ENCODE measurements around the gene CCDC191. TPM values are rescaled to one million over a fixed set of nuclear protein-coding genes. Genes with fewer than 3 reads are reported as not detected.

CCDC191 gene
- polyA plus RNA-seq, 2 of the 4 experiments (the other 2 are of a cell fraction): 2.5 to 5.0 TPM

DNA sequence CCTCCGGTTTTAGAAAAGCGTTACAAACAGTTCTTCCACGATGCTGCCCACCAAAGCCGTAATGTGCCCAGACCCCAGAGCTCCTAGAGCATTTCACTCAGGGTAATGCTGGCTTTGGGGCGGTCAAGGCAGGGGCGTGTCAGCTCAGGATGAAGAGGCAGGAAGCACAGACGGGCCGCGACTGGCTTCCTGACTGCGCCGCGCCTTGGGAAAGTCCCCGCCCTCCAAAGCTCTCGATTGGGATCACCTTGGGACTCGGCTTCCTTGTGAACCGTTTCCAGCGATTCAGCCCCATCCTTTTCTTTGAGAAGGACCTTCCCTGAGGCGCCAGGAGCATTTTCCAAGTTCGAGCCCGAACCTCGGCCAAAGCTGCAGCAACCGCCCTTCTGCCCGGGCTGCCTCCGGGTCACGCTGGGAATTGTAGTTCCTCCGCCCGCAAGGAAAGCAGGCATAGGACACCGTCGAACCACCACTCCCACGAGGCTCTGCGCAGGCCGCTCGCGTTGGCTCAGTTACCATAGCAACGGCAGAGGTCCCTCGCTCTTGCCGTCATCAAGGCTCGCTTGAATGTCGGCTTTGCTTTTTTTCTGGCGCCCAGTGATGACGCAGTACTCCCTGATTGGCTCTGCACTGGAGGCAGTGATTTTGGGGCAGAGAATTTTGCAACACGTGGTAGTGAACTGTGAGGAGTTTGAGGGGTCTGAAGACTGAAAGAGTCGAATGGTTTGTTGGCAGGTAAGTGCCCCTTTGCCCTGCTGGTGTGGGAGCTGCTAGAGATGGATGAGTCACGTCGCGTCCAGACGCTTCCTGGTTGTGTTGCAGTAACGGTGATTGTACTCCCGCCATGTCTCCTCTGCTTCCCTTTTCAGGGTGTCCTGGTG lies at the start of gene CCDC191, which contains the start of gene QTRT2 (continued):
- no peak for TF ChIP-seq HEYL (CRISPR knock-in tag; IDR thresholded peaks at IDR 0.05)
- peak; percentile 31 to 81; a peak in 2 of 4 replicates for TF ChIP-seq CEBPB (IDR thresholded peaks at IDR 0.05)
- no peak for TF ChIP-seq CBX8 (IDR thresholded peaks at IDR 0.05)
- TF ChIP-seq ESRRA (IDR thresholded peaks at IDR 0.05; ENCODE audit: borderline replicate concordance, low read length): no peak
- peak; percentile 13; the same call in 1 of the 2 replicates for TF ChIP-seq KDM1A (IDR thresholded peaks at IDR 0.05; ENCODE audit: low read depth)
- peak; percentile 71 for TF ChIP-seq MAFK (IDR thresholded peaks at IDR 0.05; ENCODE audit: partially characterized antibody)
- TF ChIP-seq HOXA7 (CRISPR knock-in tag; IDR thresholded peaks at IDR 0.05): no peak
- TF ChIP-seq CHD4 (IDR thresholded peaks at IDR 0.05; ENCODE audit: borderline replicate concordance): no peak
- no peak for TF ChIP-seq FOXS1 (CRISPR knock-in tag; IDR thresholded peaks at IDR 0.05)
- no peak for TF ChIP-seq EHMT2 (IDR thresholded peaks at IDR 0.05; ENCODE audit: low read depth)
- TF ChIP-seq HOXB5 (CRISPR knock-in tag; IDR thresholded peaks at IDR 0.05): no peak
- TF ChIP-seq BHLHE40 (IDR thresholded peaks at IDR 0.05; ENCODE audit: low read depth, low read length): no peak
- TF ChIP-seq KDM5A (IDR thresholded peaks at IDR 0.05): peak; percentile 80
- no peak for TF ChIP-seq GATA3 (IDR thresholded peaks at IDR 0.05; ENCODE audit: borderline replicate concordance)
- TF ChIP-seq JUN (IDR thresholded peaks at IDR 0.05): peak; percentile 56 to 71; a peak in 3 of 5 replicates
- TF ChIP-seq FOSL2 (IDR thresholded peaks at IDR 0.05): no peak
- peak; percentile 79 for TF ChIP-seq FOSL2 (CRISPR knock-in tag; IDR thresholded peaks at IDR 0.05)
- TF ChIP-seq FOSB (CRISPR knock-in tag; IDR thresholded peaks at IDR 0.05): no peak
- no peak for TF ChIP-seq POLR2AphosphoS2 (conservative IDR thresholded peaks at IDR 0.05; ENCODE audit: low read length)
- no peak for TF ChIP-seq NR3C1 (IDR thresholded peaks at IDR 0.05)
- TF ChIP-seq ZSCAN20 (CRISPR knock-in tag; IDR thresholded peaks at IDR 0.05): no peak
- TF ChIP-seq PBX3 (IDR thresholded peaks at IDR 0.05): no peak
- TF ChIP-seq RAD21 (conservative IDR thresholded peaks at IDR 0.05 in 1 of 2, IDR thresholded peaks at IDR 0.05 in 1 of 2): no peak
- peak; percentile 17 for TF ChIP-seq CHD2 (IDR thresholded peaks at IDR 0.05; ENCODE audit: low read length, partially characterized antibody)
- TF ChIP-seq ELK1 (IDR thresholded peaks at IDR 0.05; ENCODE audit: low read depth, low read length): no peak
- no peak for TF ChIP-seq JUNB (IDR thresholded peaks at IDR 0.05)
- no peak for TF ChIP-seq HOXB13 (CRISPR knock-in tag; IDR thresholded peaks at IDR 0.05; ENCODE audit: low read depth)
- no peak for TF ChIP-seq ZNF302 (CRISPR knock-in tag; IDR thresholded peaks at IDR 0.05)
- TF ChIP-seq EHF (CRISPR knock-in tag; IDR thresholded peaks at IDR 0.05): no peak
- peak; percentile 98 for TF ChIP-seq MAX (IDR thresholded peaks at IDR 0.05)
- TF ChIP-seq TFCP2L1 (CRISPR knock-in tag; IDR thresholded peaks at IDR 0.05): no peak
- TF ChIP-seq, protein P1, sequence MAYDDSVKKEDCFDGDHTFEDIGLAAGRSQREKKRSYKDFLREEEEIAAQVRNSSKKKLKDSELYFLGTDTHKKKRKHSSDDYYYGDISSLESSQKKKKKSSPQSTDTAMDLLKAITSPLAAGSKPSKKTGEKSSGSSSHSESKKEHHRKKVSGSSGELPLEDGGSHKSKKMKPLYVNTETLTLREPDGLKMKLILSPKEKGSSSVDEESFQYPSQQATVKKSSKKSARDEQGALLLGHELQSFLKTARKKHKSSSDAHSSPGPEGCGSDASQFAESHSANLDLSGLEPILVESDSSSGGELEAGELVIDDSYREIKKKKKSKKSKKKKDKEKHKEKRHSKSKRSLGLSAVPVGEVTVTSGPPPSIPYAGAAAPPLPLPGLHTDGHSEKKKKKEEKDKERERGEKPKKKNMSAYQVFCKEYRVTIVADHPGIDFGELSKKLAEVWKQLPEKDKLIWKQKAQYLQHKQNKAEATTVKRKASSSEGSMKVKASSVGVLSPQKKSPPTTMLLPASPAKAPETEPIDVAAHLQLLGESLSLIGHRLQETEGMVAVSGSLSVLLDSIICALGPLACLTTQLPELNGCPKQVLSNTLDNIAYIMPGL (CRISPR knock-in tag; IDR thresholded peaks at IDR 0.05; ENCODE audit: borderline replicate concordance): no peak
- TF ChIP-seq EP300 (IDR thresholded peaks at IDR 0.05): no peak

Data from A549 (cell line).